ENCODE results near the gene MMS19. TPM values are rescaled to one million over a fixed set of nuclear protein-coding genes. Genes with fewer than 3 reads are reported as not detected.

MMS19 gene
- polyA plus RNA-seq, 3 donors, result 23.2 to 74.5 (median 29.2) TPM

- H2AFZ ChIP-seq (ENCODE audit: insufficient read depth, low read depth, low read length, poor library complexity, severe bottlenecking), result no peak overlapping the region
- H3K9me3 ChIP-seq (replicated peaks in 1 of 2; ENCODE audit: control insufficient read depth in 1 of 2, insufficient read depth in 1 of 2, low read length in 2 of 2), result no peaks in the 10 kb centered on the region
- TF ChIP-seq CTCF (IDR thresholded peaks at IDR 0.05), result no peak
- peaks cover 83 to 100% of the 10 kb centered on the region in 2 donors for H3K36me3 ChIP-seq (replicated peaks in 1 of 2; ENCODE audit: control insufficient read depth in 1 of 2, insufficient read depth in 2 of 2, low read length in 2 of 2)
- no peak overlapping the region for H3K4me2 ChIP-seq (replicated peaks; ENCODE audit: extremely low read depth, low read length, poor library complexity, severe bottlenecking)
- H3K27me3 ChIP-seq (ENCODE audit: control insufficient read depth in 2 of 2, insufficient read depth in 2 of 2, low read length in 2 of 2), result no peaks in the 10 kb centered on the region
- no peak for DNase-seq
- Mint-ChIP-seq H3K27me3 (ENCODE audit: low read depth in 3 of 3) (peaks cover 0 to 2% (median 2%) of the 10 kb centered on the region in 3 donors), H3K9me3 (no peaks in the 10 kb centered on the region), H3K36me3 (peaks cover 82 to 92% of the 10 kb centered on the region in 2 donors), H3K27ac (peak overlapping the region in 2 of 7 donors; percentile 10 to 19), H3K4me3 (no peak overlapping the region), H3K4me1 (no peaks in the 10 kb centered on the region)
- peak overlapping the region in 1 of 2 donors; percentile 44 for H3K27ac ChIP-seq (ENCODE audit: low read depth in 1 of 2, low read length in 2 of 2)
- no peaks in the 10 kb centered on the region for H3K4me1 ChIP-seq (ENCODE audit: control insufficient read depth in 1 of 2, insufficient read depth in 2 of 2, low read length in 2 of 2)
- intact Hi-C loops (cut with micrococcal nuclease), result no loop called here
- H3K9ac ChIP-seq (ENCODE audit: insufficient read depth, low read length, poor library complexity, severe bottlenecking), result no peak overlapping the region
- 93% methylated on average over 2 of the region's 3 CpGs for WGBS (ENCODE audit: insufficient coverage)
- no peak overlapping the region for H3K4me3 ChIP-seq (replicated peaks in 1 of 3; ENCODE audit: low read depth in 2 of 3, low read length in 3 of 3)
- peaks cover 3% of the 10 kb centered on the region for H3K79me2 ChIP-seq (ENCODE audit: insufficient read depth, low read length)
- H4K20me1 ChIP-seq (ENCODE audit: insufficient read depth, low read length), result peaks cover 17% of the 10 kb centered on the region
These were observed 41.5 kb downstream of the MMS19 start for GRCh38 chr10:97456686-97457065.

GRCh38 chr10:97456034-97456685, 42.1 kb downstream of the MMS19 start:
- no peak for DNase-seq
- Histone ChIP-seq H3K9me3 (replicated peaks in 1 of 2; ENCODE audit: control insufficient read depth in 1 of 2, insufficient read depth in 1 of 2, low read length in 2 of 2) (no peaks in the 10 kb centered on the region), H3K36me3 (replicated peaks in 1 of 2; ENCODE audit: control insufficient read depth in 1 of 2, insufficient read depth in 2 of 2, low read length in 2 of 2) (peaks cover 83 to 99% of the 10 kb centered on the region in 2 donors), H2AFZ (ENCODE audit: insufficient read depth, low read depth, low read length, poor library complexity, severe bottlenecking) (no peak overlapping the region), H3K4me3 (replicated peaks in 1 of 3; ENCODE audit: low read depth in 2 of 3, low read length in 3 of 3) (no peak overlapping the region), H4K20me1 (ENCODE audit: insufficient read depth, low read length) (peaks cover 21% of the 10 kb centered on the region), H3K4me1 (ENCODE audit: control insufficient read depth in 1 of 2, insufficient read depth in 2 of 2, low read length in 2 of 2) (no peaks in the 10 kb centered on the region), H3K27me3 (ENCODE audit: control insufficient read depth in 2 of 2, insufficient read depth in 2 of 2, low read length in 2 of 2) (no peaks in the 10 kb centered on the region), H3K27ac (ENCODE audit: low read depth in 1 of 2, low read length in 2 of 2) (peak overlapping the region in 1 of 2 donors; percentile 44), H3K9ac (ENCODE audit: insufficient read depth, low read length, poor library complexity, severe bottlenecking) (no peak overlapping the region), H3K79me2 (ENCODE audit: insufficient read depth, low read length) (peaks cover 6% of the 10 kb centered on the region), H3K4me2 (replicated peaks; ENCODE audit: extremely low read depth, low read length, poor library complexity, severe bottlenecking) (no peak overlapping the region)
- Mint-ChIP-seq H3K27ac (peak overlapping the region in 1 of 7 donors; percentile 19), H3K4me1 (no peaks in the 10 kb centered on the region), H3K4me3 (no peak overlapping the region), H3K27me3 (ENCODE audit: low read depth in 3 of 3) (peaks cover 0 to 2% (median 2%) of the 10 kb centered on the region in 3 donors), H3K9me3 (no peaks in the 10 kb centered on the region), H3K36me3 (peaks cover 76 to 92% of the 10 kb centered on the region in 2 donors)
- whole genome bisulfite sequencing (ENCODE audit: insufficient coverage), result 56% methylated on average over 1 of the region's 5 CpGs
- no peak for TF ChIP-seq CTCF (IDR thresholded peaks at IDR 0.05)
- intact Hi-C loops (cut with micrococcal nuclease), result no loop called here

All from CD14-positive monocyte (primary cell).